ENCODE measurements around the gene IRF7. TPM values are rescaled to one million over a fixed set of nuclear protein-coding genes. Genes with fewer than 3 reads are reported as not detected.

Gene IRF7
- total and polyA plus RNA-seq, 2 donors (not counting 3 experiments of a cell fraction or from before 2014, with no cell fraction given): 12.6 to 14.7 TPM

GRCh38 chr11:590997-591396, 24.8 kb downstream of the IRF7 start:
- Histone ChIP-seq H3K79me2 (ENCODE audit: control insufficient read depth, insufficient read depth, low read length) (peaks cover 12% of the 10 kb centered on the region), H4K20me1 (replicated peaks; ENCODE audit: control insufficient read depth, extremely low read depth, insufficient read depth, low read length) (no peaks in the 10 kb centered on the region), H3K27me3 (ENCODE audit: control insufficient read depth in 2 of 2, insufficient read depth in 2 of 2, low read length in 2 of 2) (no peaks in the 10 kb centered on the region), H3K9ac (replicated peaks; ENCODE audit: extremely low read depth, insufficient read depth, low read length) (no peak overlapping the region), H3K4me1 (ENCODE audit: control insufficient read depth, extremely low read depth, insufficient read depth, low read length) (peaks cover 11% of the 10 kb centered on the region), H3K4me3 (replicated peaks in 1 of 3; ENCODE audit: insufficient read depth in 1 of 3, low read depth in 1 of 3, low read length in 3 of 3) (no peak overlapping the region), H3K4me2 (ENCODE audit: insufficient read depth, low read length) (no peak overlapping the region), H3K27ac (ENCODE audit: insufficient read depth, low read depth, low read length) (no peak overlapping the region), H3K9me1 (replicated peaks; ENCODE audit: control insufficient read depth, extremely low read depth, insufficient read depth, low read length) (no peaks in the 10 kb centered on the region), H2AFZ (ENCODE audit: low read depth, low read length) (no peak overlapping the region), H3K9me3 (replicated peaks; ENCODE audit: control insufficient read depth, insufficient read depth, low read length) (no peaks in the 10 kb centered on the region), H3K36me3 (ENCODE audit: control insufficient read depth in 2 of 2, extremely low read depth in 1 of 2, insufficient read depth in 2 of 2, low read length in 2 of 2) (peaks cover 20 to 42% of the 10 kb centered on the region in 2 experiments)
- ChIA-PET CTCF (no interaction called here), POLR2A (interaction anchor here (0.8 kb wide), 1 partner anchor 107 kb away, joined by 7 read pairs; no protein-coding TSS in a partner anchor)
- no peak for FAIRE-seq
- BruUV-seq (replicated peaks): no TSS peak
- dilution Hi-C loops (cut with MboI; ENCODE audit: extremely low pct_ligation_motif_present, low sequenced_read_pairs): no loop called here
- no peak for TF ChIP-seq FOS (IDR thresholded peaks at IDR 0.05; ENCODE audit: borderline replicate concordance, insufficient read depth, low read length)
- no peak for TF ChIP-seq GATA2 (IDR thresholded peaks at IDR 0.05; ENCODE audit: insufficient read depth, insufficient read length, low read depth, low read length)
- TF ChIP-seq JUN (IDR thresholded peaks at IDR 0.05; ENCODE audit: borderline replicate concordance, insufficient read depth, insufficient read length, low read depth): no peak
- TF ChIP-seq CTCF (IDR thresholded peaks at IDR 0.05; ENCODE audit: extremely low read depth in 1 of 2, insufficient read depth in 1 of 2, low read depth in 1 of 2, low read length in 2 of 2): no peak
- TF ChIP-seq, protein P1, sequence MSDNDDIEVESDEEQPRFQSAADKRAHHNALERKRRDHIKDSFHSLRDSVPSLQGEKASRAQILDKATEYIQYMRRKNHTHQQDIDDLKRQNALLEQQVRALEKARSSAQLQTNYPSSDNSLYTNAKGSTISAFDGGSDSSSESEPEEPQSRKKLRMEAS (IDR thresholded peaks at IDR 0.05; ENCODE audit: insufficient read depth, insufficient read length): no peak
- TF ChIP-seq POLR2AphosphoS5 (IDR thresholded peaks at IDR 0.05; ENCODE audit: insufficient read depth, low read depth, low read length): no peak
- no peak for TF ChIP-seq MYC (IDR thresholded peaks at IDR 0.05; ENCODE audit: low read depth, low read length)
- no peak for TF ChIP-seq POLR2A (IDR thresholded peaks at IDR 0.05; ENCODE audit: low read depth, low read length)
- no peak for TF ChIP-seq EZH2 (IDR thresholded peaks at IDR 0.05; ENCODE audit: borderline replicate concordance, low read depth, low read length, severe bottlenecking)
- intact Hi-C loops (cut with micrococcal nuclease): no loop called here
- DNase-seq (ENCODE audit: low read depth, low spot score): no peak
